Inflammatory macrophage (primary cell): ENCODE data around the gene HDAC4.

Source experiments
- DNase-seq, 2 donors: peaks; one replicate each; pipeline ENCODE4 v3.0.0-alpha.2; 2020 to 2022

The HDAC4 gene

DNA sequence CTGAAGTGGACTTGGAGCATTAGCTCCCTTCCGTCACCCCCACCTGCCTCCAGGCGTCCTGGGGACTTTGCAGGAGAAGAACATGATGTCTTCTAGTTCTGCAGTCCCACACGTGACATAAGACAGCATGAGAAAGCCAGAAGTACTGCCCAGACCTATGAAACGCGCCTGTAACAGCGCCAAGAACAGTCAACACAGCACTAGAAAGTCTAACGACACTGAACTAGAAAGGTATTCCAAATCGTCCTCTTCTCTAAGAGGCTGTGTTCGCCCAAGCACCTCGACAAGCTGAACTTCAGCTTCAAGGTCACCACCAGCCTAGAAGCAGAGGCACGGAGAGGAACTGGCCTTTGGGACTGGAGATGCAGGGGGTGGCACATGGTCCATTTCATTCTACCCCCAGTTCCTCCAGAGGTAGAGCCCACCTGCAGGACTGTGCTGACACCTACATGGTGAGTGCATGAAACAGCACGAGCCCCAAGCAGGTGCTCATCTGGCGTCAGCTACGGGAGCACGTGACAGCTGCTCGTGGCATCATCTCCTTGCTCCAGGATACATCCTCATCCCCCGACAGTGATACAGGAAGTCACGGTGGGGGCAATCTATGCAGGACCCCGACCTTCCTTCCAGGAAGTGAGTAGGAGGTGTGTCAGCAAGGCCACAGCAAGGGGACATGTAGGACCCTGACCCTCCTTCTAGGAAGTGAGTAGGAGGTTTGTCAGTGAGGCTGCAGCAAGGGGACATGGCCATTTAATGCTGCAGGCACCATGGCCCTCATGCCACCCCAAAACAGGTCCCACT, 3.7 kb downstream of the HDAC4 start:
- DNase-seq, result peak in 1 of 2 donors; percentile 4

DNA sequence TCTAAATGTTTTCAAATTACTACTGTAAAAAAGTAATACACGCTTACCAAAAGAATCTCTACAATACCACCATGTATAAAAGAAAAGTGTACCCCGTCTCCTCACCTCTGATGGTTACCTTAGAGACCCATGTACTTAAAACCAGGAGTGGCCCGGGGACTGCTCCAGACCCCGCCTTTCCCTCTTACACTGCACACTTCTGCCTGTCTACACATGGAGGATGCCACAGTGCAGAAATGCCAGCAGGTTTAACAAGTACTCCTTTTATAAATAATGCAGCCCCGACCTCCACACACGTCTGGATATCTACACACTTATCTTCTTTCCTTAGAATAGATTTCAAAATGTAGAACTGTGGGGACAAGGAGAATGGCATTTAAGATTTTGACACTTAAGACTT, 5.3 kb downstream of the HDAC4 start:
- no peak for DNase-seq

GRCh38 chr2:239394978-239395377, 5.8 kb downstream of the HDAC4 start:
- no peak for DNase-seq

DNA sequence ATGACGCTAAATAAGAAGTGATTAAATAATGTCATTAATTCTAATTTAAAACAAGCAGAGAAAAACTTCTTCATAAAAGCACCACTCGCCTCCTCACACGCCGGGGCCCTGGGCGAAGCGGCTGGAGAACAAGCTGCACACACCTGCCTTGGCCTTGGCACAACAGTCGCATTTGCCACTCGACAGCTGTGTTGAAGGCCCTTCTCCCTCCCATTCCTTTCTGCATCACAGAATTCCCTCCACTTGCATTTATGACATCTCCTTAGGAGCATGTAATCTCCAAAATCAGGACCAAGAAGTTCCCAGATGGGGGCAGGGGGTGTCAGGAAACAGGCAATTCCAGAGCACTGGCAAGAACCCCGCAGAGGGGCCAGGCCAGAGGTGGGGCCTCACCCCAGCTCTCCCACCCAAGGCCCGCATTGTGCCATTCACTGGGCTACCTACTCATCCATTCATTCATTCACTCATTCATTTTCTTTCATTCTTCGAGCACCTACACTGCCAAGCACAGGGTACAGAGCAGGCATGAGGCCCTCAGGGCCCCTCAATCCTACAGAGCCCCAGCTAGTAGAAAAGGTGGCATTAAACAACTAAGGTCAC, 6.4 kb downstream of the HDAC4 start:
- DNase-seq, result no peak

DNA sequence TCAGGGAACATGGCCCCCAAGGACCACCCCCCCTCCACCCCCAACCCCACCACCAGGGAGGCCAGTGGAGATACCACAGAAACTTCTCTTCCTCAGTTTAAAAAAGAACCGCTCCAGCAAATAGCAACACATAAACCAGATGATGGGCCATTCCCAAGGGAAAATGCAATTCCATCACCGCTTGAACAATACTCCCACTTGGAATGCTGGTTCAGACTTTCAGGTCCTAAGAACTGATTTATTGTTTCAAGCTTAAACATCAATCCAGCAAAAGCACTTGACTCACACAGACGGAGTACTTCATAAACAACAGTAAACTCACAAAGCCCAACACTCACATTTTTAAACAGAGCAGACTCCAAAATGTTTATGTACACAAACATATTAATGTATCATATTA, 6.9 kb downstream of the HDAC4 start:
- DNase-seq, result no peak

DNA sequence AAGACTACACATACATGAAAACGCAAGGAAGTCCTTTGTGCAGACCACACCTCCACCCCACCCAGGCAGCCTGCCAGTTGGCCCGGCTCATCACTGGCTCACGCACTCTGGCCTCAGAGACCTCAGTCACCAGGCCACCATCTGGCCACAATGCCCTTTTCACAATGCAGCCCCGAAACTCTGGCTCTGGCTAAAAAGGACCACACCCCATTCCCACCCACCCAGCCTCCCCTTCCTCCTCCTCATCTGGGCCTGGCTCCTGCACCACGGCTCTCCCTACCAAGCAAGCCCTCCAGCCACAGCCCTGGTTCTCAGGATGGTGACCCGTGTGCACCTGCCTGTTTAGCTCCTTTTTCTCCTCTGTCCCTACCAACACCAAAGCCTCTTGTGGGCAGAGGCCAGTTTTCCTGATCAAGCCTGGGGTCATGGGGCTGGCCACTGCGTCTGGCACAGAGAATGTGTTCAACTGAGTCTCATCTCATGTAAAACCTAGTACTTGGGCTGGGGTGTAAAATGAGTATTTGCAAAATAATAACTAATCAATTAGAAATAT, 7.4 kb downstream of the HDAC4 start:
- no peak for DNase-seq

DNA sequence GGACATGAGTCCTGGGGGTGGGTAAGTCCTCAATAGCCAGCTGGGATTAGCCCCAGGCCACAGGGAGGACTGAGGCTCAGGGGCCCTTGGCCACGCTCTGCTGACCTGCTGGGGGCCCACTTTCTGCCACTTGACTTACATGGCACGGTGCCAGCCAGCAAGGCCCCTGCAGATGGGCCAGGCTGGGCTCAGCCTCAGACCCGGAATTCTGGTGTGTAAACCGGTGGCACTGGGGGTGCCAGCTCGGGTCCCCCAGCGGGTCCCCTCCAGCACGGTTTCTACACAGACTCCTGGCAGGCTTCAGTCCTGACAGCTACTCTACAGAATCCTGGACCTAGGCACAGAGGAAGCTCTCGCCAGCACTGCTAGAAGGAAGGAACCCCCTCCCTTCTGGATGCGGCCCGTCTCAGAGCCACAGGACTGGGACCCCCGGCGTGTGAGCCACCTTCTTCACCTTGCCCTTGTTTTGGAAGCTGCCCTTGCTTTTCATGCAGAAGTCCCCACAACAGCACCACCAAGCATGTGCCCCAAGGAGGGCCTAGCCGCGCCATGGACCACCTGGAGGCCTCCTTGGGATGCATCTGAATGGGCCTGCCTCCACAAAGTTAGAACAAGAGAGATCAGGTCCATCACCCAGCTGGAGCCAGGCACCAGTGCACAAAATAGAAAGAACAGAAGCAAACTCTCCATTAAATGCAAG, 8.0 kb downstream of the HDAC4 start:
- DNase-seq, result no peak

GRCh38 chr2:239392072-239392357, 8.8 kb downstream of the HDAC4 start:
- DNase-seq, result no peak

- no peak for DNase-seq
Observed at GRCh38 chr2:239391286-239392071, 9.3 kb downstream of the HDAC4 start.

DNA sequence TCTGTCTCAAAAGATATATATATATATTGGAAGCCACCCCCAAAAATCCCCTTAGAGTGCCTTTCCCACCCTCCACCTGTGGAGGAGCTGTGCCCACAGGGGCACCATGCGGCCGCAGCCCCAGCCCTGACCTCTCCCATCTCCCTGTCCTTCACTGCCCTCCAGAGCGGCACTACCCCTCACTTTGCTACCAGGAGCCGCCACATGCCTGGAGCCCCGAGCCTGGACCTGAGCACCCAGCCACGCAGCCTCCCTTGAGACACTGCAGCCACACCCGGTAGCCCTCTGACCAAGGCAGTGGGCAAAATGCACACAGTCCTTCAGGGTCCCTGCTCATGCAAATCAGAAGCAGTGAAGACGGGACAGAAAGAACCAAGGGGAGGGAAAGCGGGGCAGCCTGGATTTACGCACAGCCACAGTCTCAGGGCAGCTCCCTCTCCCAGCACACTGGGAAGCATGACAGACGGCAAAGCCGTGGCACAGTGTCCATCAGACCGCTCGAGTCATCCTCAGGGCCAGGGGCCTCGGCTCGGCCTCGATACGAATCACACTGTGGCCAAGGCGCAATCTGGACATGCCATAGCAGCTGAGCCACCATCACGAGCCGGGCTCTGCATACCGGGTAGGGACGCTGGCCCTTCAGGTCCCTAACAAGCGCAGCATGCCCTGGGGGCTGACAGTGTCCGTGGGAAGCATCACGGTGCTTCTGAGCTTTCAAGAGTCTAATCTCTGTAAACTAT, 10.1 kb downstream of the HDAC4 start:
- DNase-seq, result no peak

- no peak for DNase-seq
Observed at GRCh38 chr2:239389414-239390329, 11.1 kb downstream of the HDAC4 start.

- DNase-seq, result no peak
Observed at GRCh38 chr2:239388236-239389151, 12.3 kb downstream of the HDAC4 start.

GRCh38 chr2:239387811-239388210, 13.0 kb downstream of the HDAC4 start:
- DNase-seq, result no peak

- DNase-seq, result no peak
Observed at GRCh38 chr2:239386872-239387445, 13.9 kb downstream of the HDAC4 start.

DNA sequence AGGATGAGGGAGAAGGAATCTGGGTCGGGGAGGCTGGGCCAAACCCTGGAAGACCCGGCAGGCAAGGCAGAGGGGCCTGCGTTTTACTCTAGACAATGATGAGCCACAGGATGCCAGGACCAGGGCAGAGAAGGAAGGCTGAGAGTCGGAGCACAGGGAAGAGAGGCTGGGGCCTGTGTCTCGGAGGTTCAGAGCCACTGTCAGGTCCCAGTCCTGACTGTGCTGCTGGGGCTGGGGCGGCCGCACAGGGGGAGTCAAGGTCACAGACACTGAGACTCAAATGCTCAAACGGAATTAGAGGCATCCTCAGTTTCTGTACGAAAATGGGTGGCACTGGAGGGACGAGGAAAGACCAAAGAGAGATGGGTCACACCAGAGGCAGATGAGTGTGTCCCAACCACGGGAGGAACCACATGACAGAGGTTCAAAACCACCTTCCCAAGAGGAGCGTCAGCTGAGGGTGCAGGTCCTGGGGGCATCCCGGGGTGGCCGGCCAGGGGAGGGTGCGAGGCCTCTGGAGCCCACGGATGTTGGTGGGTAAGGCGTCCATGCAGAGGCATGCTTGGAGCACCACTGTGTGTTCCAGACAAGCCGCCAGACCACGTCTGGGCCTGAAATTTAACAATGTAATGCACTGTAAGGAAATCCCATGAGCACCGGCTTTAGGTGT, 14.7 kb downstream of the HDAC4 start:
- no peak for DNase-seq

GRCh38 chr2:239385096-239386000, 15.5 kb downstream of the HDAC4 start:
- no peak for DNase-seq

GRCh38 chr2:239383759-239384156, 17.1 kb downstream of the HDAC4 start:
- DNase-seq, result no peak
